ENCODE data around the gene MSANTD2. TPM values are rescaled to one million over a fixed set of nuclear protein-coding genes. Genes with fewer than 3 reads are reported as not detected.

The MSANTD2 gene
- polyA plus RNA-seq, 3 donors = 1.2 to 5.8 (median 1.8) TPM

DNA sequence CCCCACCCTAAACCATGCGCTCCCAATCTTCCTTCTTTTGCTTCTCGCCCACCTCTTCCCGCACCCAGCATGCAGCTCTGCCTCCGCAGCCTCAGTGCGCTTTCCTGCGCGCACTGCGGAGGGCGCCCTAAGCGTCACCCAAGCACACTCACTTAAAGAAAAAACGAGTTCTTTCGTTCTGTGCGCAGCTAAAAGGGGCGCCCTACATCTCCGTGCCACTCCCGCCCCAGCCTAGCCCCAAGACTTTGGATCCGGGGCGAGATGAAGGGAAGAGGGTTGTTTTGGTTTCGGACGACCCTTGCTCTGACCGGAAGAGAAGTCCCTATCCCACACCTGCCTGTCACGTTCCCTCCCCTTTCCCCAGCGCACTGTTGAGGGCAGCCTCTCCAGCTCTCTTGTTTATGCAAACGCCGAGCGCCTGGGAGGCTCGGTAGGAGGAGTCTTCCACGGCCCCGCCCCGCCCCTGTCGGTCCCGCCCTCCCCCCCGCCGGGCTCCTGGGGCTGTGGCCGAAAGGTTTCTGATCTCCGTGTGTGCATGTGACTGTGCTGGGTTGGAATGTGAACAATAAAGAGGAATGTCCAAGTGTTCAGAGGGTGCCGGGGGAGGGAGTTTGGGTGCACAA, 53.5 kb downstream of the MSANTD2 start:
- Histone ChIP-seq H3K4me2 (replicated peaks; ENCODE audit: extremely low read depth, low read length, poor library complexity, severe bottlenecking) (peak overlapping the region; percentile 95), H3K9ac (ENCODE audit: insufficient read depth, low read length, poor library complexity, severe bottlenecking) (peak overlapping the region; percentile 52), H3K27ac (ENCODE audit: low read depth in 1 of 2, low read length in 2 of 2) (peak overlapping the region; percentile 55 to 80), H3K4me1 (ENCODE audit: control insufficient read depth in 1 of 2, insufficient read depth in 2 of 2, low read length in 2 of 2) (peaks cover 60 to 75% of the 10 kb centered on the region in 2 donors), H3K27me3 (ENCODE audit: control insufficient read depth in 2 of 2, insufficient read depth in 2 of 2, low read length in 2 of 2) (no peaks in the 10 kb centered on the region), H2AFZ (ENCODE audit: insufficient read depth, low read depth, low read length, poor library complexity, severe bottlenecking) (peak overlapping the region; percentile 91), H3K36me3 (replicated peaks in 1 of 2; ENCODE audit: control insufficient read depth in 1 of 2, insufficient read depth in 2 of 2, low read length in 2 of 2) (peaks cover 13 to 21% of the 10 kb centered on the region in 2 donors), H3K79me2 (ENCODE audit: insufficient read depth, low read length) (peaks cover 31% of the 10 kb centered on the region), H3K9me3 (replicated peaks in 1 of 2; ENCODE audit: control insufficient read depth in 1 of 2, insufficient read depth in 1 of 2, low read length in 2 of 2) (no peaks in the 10 kb centered on the region), H4K20me1 (ENCODE audit: insufficient read depth, low read length) (peaks cover 45% of the 10 kb centered on the region), H3K4me3 (replicated peaks in 1 of 3; ENCODE audit: low read depth in 2 of 3, low read length in 3 of 3) (peak overlapping the region; percentile 41 to 91 (median 65))
- Mint-ChIP-seq H3K4me3 (peak overlapping the region; percentile 98 to 99), H3K27me3 (ENCODE audit: low read depth in 3 of 3) (peaks cover 9 to 14% (median 10%) of the 10 kb centered on the region in 3 donors), H3K27ac (peak overlapping the region; percentile 79 to 93 (median 89)), H3K9me3 (peaks cover 0 to 3% (median 0%) of the 10 kb centered on the region in 7 donors), H3K36me3 (peaks cover 17 to 25% of the 10 kb centered on the region in 2 donors), H3K4me1 (peaks cover 66% of the 10 kb centered on the region)
- 2% methylated on average over 19 of the region's 37 CpGs for WGBS (ENCODE audit: insufficient coverage)
- peak; percentile 47 to 53 (median 49) for DNase-seq
- intact Hi-C loops (cut with micrococcal nuclease) = no loop called here
- TF ChIP-seq, protein P1, sequence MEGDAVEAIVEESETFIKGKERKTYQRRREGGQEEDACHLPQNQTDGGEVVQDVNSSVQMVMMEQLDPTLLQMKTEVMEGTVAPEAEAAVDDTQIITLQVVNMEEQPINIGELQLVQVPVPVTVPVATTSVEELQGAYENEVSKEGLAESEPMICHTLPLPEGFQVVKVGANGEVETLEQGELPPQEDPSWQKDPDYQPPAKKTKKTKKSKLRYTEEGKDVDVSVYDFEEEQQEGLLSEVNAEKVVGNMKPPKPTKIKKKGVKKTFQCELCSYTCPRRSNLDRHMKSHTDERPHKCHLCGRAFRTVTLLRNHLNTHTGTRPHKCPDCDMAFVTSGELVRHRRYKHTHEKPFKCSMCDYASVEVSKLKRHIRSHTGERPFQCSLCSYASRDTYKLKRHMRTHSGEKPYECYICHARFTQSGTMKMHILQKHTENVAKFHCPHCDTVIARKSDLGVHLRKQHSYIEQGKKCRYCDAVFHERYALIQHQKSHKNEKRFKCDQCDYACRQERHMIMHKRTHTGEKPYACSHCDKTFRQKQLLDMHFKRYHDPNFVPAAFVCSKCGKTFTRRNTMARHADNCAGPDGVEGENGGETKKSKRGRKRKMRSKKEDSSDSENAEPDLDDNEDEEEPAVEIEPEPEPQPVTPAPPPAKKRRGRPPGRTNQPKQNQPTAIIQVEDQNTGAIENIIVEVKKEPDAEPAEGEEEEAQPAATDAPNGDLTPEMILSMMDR (IDR thresholded peaks at IDR 0.05) = peak; percentile 57

DNA sequence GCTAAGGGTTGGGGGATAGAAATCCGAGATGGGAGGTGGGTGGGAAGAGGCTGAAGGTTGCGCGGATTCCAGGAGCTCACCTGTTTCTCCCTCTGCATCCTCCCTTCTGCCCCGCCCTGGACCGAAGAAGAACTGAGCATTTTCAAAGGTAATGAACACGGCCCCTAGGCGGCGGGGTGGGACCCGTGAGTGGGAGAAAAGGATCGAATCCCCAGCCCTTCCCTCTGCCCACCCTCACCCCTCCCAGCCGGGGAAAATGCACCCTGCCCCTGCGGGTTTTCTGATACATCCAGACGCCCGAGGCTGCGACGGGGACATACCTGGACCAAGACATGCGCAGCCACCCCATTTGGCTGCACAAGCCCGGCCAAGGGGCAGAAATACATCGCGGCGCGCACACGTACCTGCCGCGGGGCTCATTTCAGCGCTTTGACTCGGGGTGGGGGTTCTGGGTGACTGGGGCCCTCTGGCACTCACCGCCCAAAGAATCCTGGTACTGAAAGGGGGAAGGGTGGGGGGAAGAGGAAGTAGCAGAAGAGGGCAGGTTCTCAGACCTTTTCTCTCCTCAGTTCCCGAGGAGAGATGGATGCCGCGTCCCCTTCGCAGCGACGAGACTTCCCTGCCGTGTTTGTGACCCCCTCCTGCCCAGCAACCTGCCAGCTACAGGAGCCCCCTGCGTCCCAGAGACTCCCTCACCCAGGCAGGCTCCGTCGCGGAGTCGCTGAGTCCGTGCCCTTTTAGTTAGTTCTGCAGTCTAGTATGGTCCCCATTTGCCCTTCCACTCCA, 54.2 kb downstream of the MSANTD2 start:
- TF ChIP-seq, protein P1 (IDR thresholded peaks at IDR 0.05) = no peak
- Mint-ChIP-seq H3K27me3 (ENCODE audit: low read depth in 3 of 3) (peaks cover 3 to 10% (median 9%) of the 10 kb centered on the region in 3 donors), H3K27ac (peak overlapping the region; percentile 79 to 93 (median 89)), H3K36me3 (peaks cover 19 to 28% of the 10 kb centered on the region in 2 donors), H3K4me3 (peak overlapping the region; percentile 98 to 99), H3K4me1 (peaks cover 74% of the 10 kb centered on the region), H3K9me3 (peaks cover 0 to 3% (median 0%) of the 10 kb centered on the region in 7 donors)
- WGBS (ENCODE audit: insufficient coverage) = under 1% methylated on average over 25 of the region's 41 CpGs
- Histone ChIP-seq H3K4me3 (replicated peaks in 1 of 3; ENCODE audit: low read depth in 2 of 3, low read length in 3 of 3) (peak overlapping the region; percentile 41 to 91 (median 65)), H3K9me3 (replicated peaks in 1 of 2; ENCODE audit: control insufficient read depth in 1 of 2, insufficient read depth in 1 of 2, low read length in 2 of 2) (no peaks in the 10 kb centered on the region), H3K9ac (ENCODE audit: insufficient read depth, low read length, poor library complexity, severe bottlenecking) (peak overlapping the region; percentile 52), H4K20me1 (ENCODE audit: insufficient read depth, low read length) (peaks cover 52% of the 10 kb centered on the region), H2AFZ (ENCODE audit: insufficient read depth, low read depth, low read length, poor library complexity, severe bottlenecking) (peak overlapping the region; percentile 91), H3K79me2 (ENCODE audit: insufficient read depth, low read length) (peaks cover 38% of the 10 kb centered on the region), H3K27me3 (ENCODE audit: control insufficient read depth in 2 of 2, insufficient read depth in 2 of 2, low read length in 2 of 2) (no peaks in the 10 kb centered on the region), H3K4me2 (replicated peaks; ENCODE audit: extremely low read depth, low read length, poor library complexity, severe bottlenecking) (peak overlapping the region; percentile 95), H3K27ac (ENCODE audit: low read depth in 1 of 2, low read length in 2 of 2) (peak overlapping the region; percentile 55 to 80), H3K36me3 (replicated peaks in 1 of 2; ENCODE audit: control insufficient read depth in 1 of 2, insufficient read depth in 2 of 2, low read length in 2 of 2) (peaks cover 13 to 21% of the 10 kb centered on the region in 2 donors), H3K4me1 (ENCODE audit: control insufficient read depth in 1 of 2, insufficient read depth in 2 of 2, low read length in 2 of 2) (peaks cover 66 to 77% of the 10 kb centered on the region in 2 donors)
- intact Hi-C loops (cut with micrococcal nuclease) = no loop called here
- peak; percentile 27 to 50 (median 28) for DNase-seq
